ENCODE measurements around the gene LSM14A. TPM values are rescaled to one million over a fixed set of nuclear protein-coding genes. Genes with fewer than 3 reads are reported as not detected.

Gene LSM14A
- total and polyA plus RNA-seq, 3 experiments from 2014 or later = 111 to 167 (median 129) TPM

GRCh38 chr19:34265221-34265650 lies 92.9 kb downstream of the LSM14A start:
- CTCF ChIA-PET = no interaction called here
- peaks cover 0 to 14% (median 13%) of the 10 kb centered on the region in 3 donors for H3K36me3 Mint-ChIP-seq
- peak overlapping the region in 2 of 8 donors; percentile 42 to 75 for H3K27ac Mint-ChIP-seq
- H3K27me3 Mint-ChIP-seq = no peaks in the 10 kb centered on the region
- H3K36me3 ChIP-seq (ENCODE audit: insufficient read depth, low read length) = no peaks in the 10 kb centered on the region
- no peak for DNase-seq
- peaks cover 47 to 65% (median 64%) of the 10 kb centered on the region in 3 donors for H3K4me1 Mint-ChIP-seq
- H3K4me3 ChIP-seq (ENCODE audit: low read length) = no peak overlapping the region
- no peaks in the 10 kb centered on the region for H3K27me3 ChIP-seq (ENCODE audit: insufficient read depth, low read length, poor library complexity, severe bottlenecking)
- H3K9me3 ChIP-seq (ENCODE audit: low read length) = no peaks in the 10 kb centered on the region
- H3K9me3 Mint-ChIP-seq = no peaks in the 10 kb centered on the region
- H3K27ac ChIP-seq (ENCODE audit: low read depth, low read length) = no peak overlapping the region
- POLR2A ChIA-PET = no interaction called here
- H3K4me3 Mint-ChIP-seq = no peak overlapping the region
- H3K4me1 ChIP-seq (ENCODE audit: insufficient read depth, low read length) = peaks cover 54% of the 10 kb centered on the region

- H3K27ac Mint-ChIP-seq = peak overlapping the region; percentile 25 to 97 (median 82)
- H3K4me1 Mint-ChIP-seq = peaks cover 59 to 79% (median 78%) of the 10 kb centered on the region in 3 donors
- Histone ChIP-seq H3K4me1 (ENCODE audit: insufficient read depth, low read length) (peaks cover 73% of the 10 kb centered on the region), H3K36me3 (ENCODE audit: insufficient read depth, low read length) (no peaks in the 10 kb centered on the region), H3K9me3 (ENCODE audit: low read length) (no peaks in the 10 kb centered on the region), H3K27me3 (ENCODE audit: insufficient read depth, low read length, poor library complexity, severe bottlenecking) (no peaks in the 10 kb centered on the region), H3K27ac (ENCODE audit: low read depth, low read length) (no peak overlapping the region), H3K4me3 (ENCODE audit: low read length) (peak overlapping the region; percentile 37)
- peaks cover 0 to 1% of the 10 kb centered on the region in 2 donors for H3K27me3 Mint-ChIP-seq
- peaks cover 0 to 12% (median 10%) of the 10 kb centered on the region in 3 donors for H3K36me3 Mint-ChIP-seq
- no peaks in the 10 kb centered on the region for H3K9me3 Mint-ChIP-seq
- peak overlapping the region in 3 of 7 donors; percentile 15 to 41 (median 17) for H3K4me3 Mint-ChIP-seq
- ChIA-PET CTCF (interaction anchor here (0.7 to 1.0 kb wide), 2 partner anchors 31 to 47 kb away, joined by 3 read pairs; no protein-coding TSS in a partner anchor), POLR2A (interaction anchor here (0.6 to 1.1 kb wide), 4 partner anchors 12 to 97 kb away, joined by 3 to 4 read pairs (median 3); no protein-coding TSS in a partner anchor)
- DNase-seq = no peak
Observed at GRCh38 chr19:34269081-34269480, 96.8 kb downstream of the LSM14A start.

- POLR2A ChIA-PET = interaction anchor here (0.6 to 1.1 kb wide), 4 partner anchors 13 to 97 kb away, joined by 3 to 4 read pairs (median 3); no protein-coding TSS in a partner anchor
Observed at GRCh38 chr19:34269489-34269888, 97.2 kb downstream of the LSM14A start.

GRCh38 chr19:34269968-34270621 lies 97.8 kb downstream of the LSM14A start:
- ChIA-PET CTCF (interaction anchor here (0.7 to 1.0 kb wide), 3 partner anchors 32 to 46 kb away, joined by 3 to 4 read pairs (median 3); no protein-coding TSS in a partner anchor), POLR2A (interaction anchor here (1.1 kb wide), 1 partner anchor 96 kb away, joined by 3 read pairs; no protein-coding TSS in a partner anchor)
- H3K27me3 ChIP-seq (ENCODE audit: insufficient read depth, low read length, poor library complexity, severe bottlenecking) = no peaks in the 10 kb centered on the region
- H3K9me3 ChIP-seq (ENCODE audit: low read length) = no peaks in the 10 kb centered on the region
- peak overlapping the region; percentile 29 for H3K4me3 ChIP-seq (ENCODE audit: low read length)
- peak overlapping the region; percentile 61 to 98 (median 94) for H3K27ac Mint-ChIP-seq
- peaks cover 62 to 81% (median 80%) of the 10 kb centered on the region in 3 donors for H3K4me1 Mint-ChIP-seq
- peak overlapping the region; percentile 3 to 87 (median 59) for H3K4me3 Mint-ChIP-seq
- peaks cover 0 to 10% (median 9%) of the 10 kb centered on the region in 3 donors for H3K36me3 Mint-ChIP-seq
- H3K36me3 ChIP-seq (ENCODE audit: insufficient read depth, low read length) = no peaks in the 10 kb centered on the region
- DNase-seq = peak; percentile 52 to 90 (median 79)
- peaks cover 76% of the 10 kb centered on the region for H3K4me1 ChIP-seq (ENCODE audit: insufficient read depth, low read length)
- no peaks in the 10 kb centered on the region for H3K9me3 Mint-ChIP-seq
- peaks cover 0 to 1% of the 10 kb centered on the region in 2 donors for H3K27me3 Mint-ChIP-seq
- peak overlapping the region; percentile 46 for H3K27ac ChIP-seq (ENCODE audit: low read depth, low read length)

More at GRCh38 chr19:34269489-34269888, 97.2 kb downstream of the LSM14A start:
- Mint-ChIP-seq H3K4me3 (peak overlapping the region; percentile 3 to 87 (median 59)), H3K27ac (peak overlapping the region; percentile 61 to 98 (median 94)), H3K9me3 (no peaks in the 10 kb centered on the region), H3K27me3 (peaks cover 0 to 1% of the 10 kb centered on the region in 2 donors), H3K4me1 (peaks cover 62 to 81% (median 80%) of the 10 kb centered on the region in 3 donors), H3K36me3 (peaks cover 0 to 12% (median 10%) of the 10 kb centered on the region in 3 donors)
- peak overlapping the region; percentile 37 for H3K4me3 ChIP-seq (ENCODE audit: low read length)
- peak overlapping the region; percentile 46 for H3K27ac ChIP-seq (ENCODE audit: low read depth, low read length)
- no peaks in the 10 kb centered on the region for H3K27me3 ChIP-seq (ENCODE audit: insufficient read depth, low read length, poor library complexity, severe bottlenecking)
- no peak for DNase-seq
- CTCF ChIA-PET = interaction anchor here (0.7 to 1.0 kb wide), 3 partner anchors 31 to 47 kb away, joined by 3 to 4 read pairs (median 3); no protein-coding TSS in a partner anchor
- H3K4me1 ChIP-seq (ENCODE audit: insufficient read depth, low read length) = peaks cover 76% of the 10 kb centered on the region
- H3K36me3 ChIP-seq (ENCODE audit: insufficient read depth, low read length) = no peaks in the 10 kb centered on the region
- H3K9me3 ChIP-seq (ENCODE audit: low read length) = no peaks in the 10 kb centered on the region

GRCh38 chr19:34273121-34273520 lies 100.8 kb downstream of the LSM14A start:
- Histone ChIP-seq H3K27ac (ENCODE audit: low read depth, low read length) (no peak overlapping the region), H3K4me1 (ENCODE audit: insufficient read depth, low read length) (peaks cover 75% of the 10 kb centered on the region), H3K36me3 (ENCODE audit: insufficient read depth, low read length) (no peaks in the 10 kb centered on the region), H3K27me3 (ENCODE audit: insufficient read depth, low read length, poor library complexity, severe bottlenecking) (no peaks in the 10 kb centered on the region), H3K9me3 (ENCODE audit: low read length) (no peaks in the 10 kb centered on the region), H3K4me3 (ENCODE audit: low read length) (no peak overlapping the region)
- no peak for DNase-seq
- peak overlapping the region in 3 of 8 donors; percentile 24 to 56 (median 45) for H3K27ac Mint-ChIP-seq
- CTCF ChIA-PET = no interaction called here
- peaks cover 0 to 8% (median 4%) of the 10 kb centered on the region in 3 donors for H3K36me3 Mint-ChIP-seq
- no peak overlapping the region for H3K4me3 Mint-ChIP-seq
- H3K27me3 Mint-ChIP-seq = peaks cover 0 to 1% of the 10 kb centered on the region in 2 donors
- no peaks in the 10 kb centered on the region for H3K9me3 Mint-ChIP-seq
- H3K4me1 Mint-ChIP-seq = peaks cover 60 to 79% (median 76%) of the 10 kb centered on the region in 3 donors
- POLR2A ChIA-PET = no interaction called here

- Histone ChIP-seq H3K27me3 (ENCODE audit: insufficient read depth, low read length, poor library complexity, severe bottlenecking) (no peaks in the 10 kb centered on the region), H3K4me1 (ENCODE audit: insufficient read depth, low read length) (peaks cover 63% of the 10 kb centered on the region), H3K27ac (ENCODE audit: low read depth, low read length) (no peak overlapping the region), H3K4me3 (ENCODE audit: low read length) (no peak overlapping the region), H3K36me3 (ENCODE audit: insufficient read depth, low read length) (no peaks in the 10 kb centered on the region), H3K9me3 (ENCODE audit: low read length) (no peaks in the 10 kb centered on the region)
- no peak for DNase-seq
- CTCF ChIA-PET = no interaction called here
- H3K27ac Mint-ChIP-seq = peak overlapping the region in 6 of 8 donors; percentile 17 to 87 (median 46)
- H3K4me3 Mint-ChIP-seq = no peak overlapping the region
- H3K27me3 Mint-ChIP-seq = peaks cover 0 to 1% of the 10 kb centered on the region in 2 donors
- POLR2A ChIA-PET = no interaction called here
- peaks cover 51 to 71% (median 69%) of the 10 kb centered on the region in 3 donors for H3K4me1 Mint-ChIP-seq
- no peaks in the 10 kb centered on the region for H3K9me3 Mint-ChIP-seq
- peaks cover 0 to 7% (median 5%) of the 10 kb centered on the region in 3 donors for H3K36me3 Mint-ChIP-seq
Observed at GRCh38 chr19:34274284-34274826, 102.1 kb downstream of the LSM14A start.

GRCh38 chr19:34274827-34275625 lies 102.7 kb downstream of the LSM14A start:
- Mint-ChIP-seq H3K27me3 (peaks cover 0 to 1% of the 10 kb centered on the region in 2 donors), H3K36me3 (peaks cover 0 to 7% (median 6%) of the 10 kb centered on the region in 3 donors), H3K4me1 (peaks cover 45 to 64% (median 63%) of the 10 kb centered on the region in 3 donors), H3K9me3 (no peaks in the 10 kb centered on the region), H3K4me3 (no peak overlapping the region), H3K27ac (peak overlapping the region in 2 of 8 donors; percentile 26)
- DNase-seq = no peak
- no peak overlapping the region for H3K4me3 ChIP-seq (ENCODE audit: low read length)
- no peaks in the 10 kb centered on the region for H3K27me3 ChIP-seq (ENCODE audit: insufficient read depth, low read length, poor library complexity, severe bottlenecking)
- ChIA-PET POLR2A (interaction anchor here (0.6 kb wide), 1 partner anchor 20 kb away, joined by 3 read pairs; no protein-coding TSS in a partner anchor), CTCF (no interaction called here)
- H3K27ac ChIP-seq (ENCODE audit: low read depth, low read length) = no peak overlapping the region
- H3K4me1 ChIP-seq (ENCODE audit: insufficient read depth, low read length) = peaks cover 56% of the 10 kb centered on the region
- no peaks in the 10 kb centered on the region for H3K36me3 ChIP-seq (ENCODE audit: insufficient read depth, low read length)
- no peaks in the 10 kb centered on the region for H3K9me3 ChIP-seq (ENCODE audit: low read length)
